ENCODE data around the gene EFHD1. TPM values are rescaled to one million over a fixed set of nuclear protein-coding genes. Genes with fewer than 3 reads are reported as not detected.
"Not testable (repeated sequence)": the region's sequence is repeated elsewhere in the genome, so short reads cannot be mapped to it uniquely, and the experiment has no call there.

EFHD1 gene
- total and polyA plus RNA-seq, 9 of the 15 experiments (the other 6 are each of a cell fraction or from before 2014, with no cell fraction given): 0.66 to 9.1 (median 2.0) TPM

- TF ChIP-seq ZBTB9 (CRISPR knock-in tag; IDR thresholded peaks at IDR 0.05) (no peak), ZBTB2 (IDR thresholded peaks at IDR 0.05) (no peak), CREB1 (IDR thresholded peaks at IDR 0.05) (no peak), CREB1 (CRISPR knock-in tag; IDR thresholded peaks at IDR 0.05) (no peak), NR2F6 (CRISPR knock-in tag; IDR thresholded peaks at IDR 0.05) (no peak), XRCC5 (IDR thresholded peaks at IDR 0.05; ENCODE audit: low read depth, low read length) (no peak), DACH1 (IDR thresholded peaks at IDR 0.05; ENCODE audit: partially characterized antibody) (no peak), ETV1 (tag; conservative IDR thresholded peaks at IDR 0.05; ENCODE audit: low read depth) (no peak), DIDO1 (tag; IDR thresholded peaks at IDR 0.05; ENCODE audit: low read depth) (no peak), ZNF316 (IDR thresholded peaks at IDR 0.05) (no peak), HDGF (IDR thresholded peaks at IDR 0.05) (no peak), DLX4 (CRISPR knock-in tag; IDR thresholded peaks at IDR 0.05) (no peak), DMBX1 (CRISPR knock-in tag; IDR thresholded peaks at IDR 0.05; ENCODE audit: borderline replicate concordance) (no peak), RFX7 (CRISPR knock-in tag; IDR thresholded peaks at IDR 0.05) (no peak), L3MBTL2 (IDR thresholded peaks at IDR 0.05) (no peak)
Measured at GRCh38 chr2:232683368-232683767, 50.0 kb downstream of the EFHD1 start (continued).

GRCh38 chr2:232685391-232685790 lies 52.0 kb downstream of the EFHD1 start:
- H3K4me3 ChIP-seq; intact Hi-C loops (cut with micrococcal nuclease); ATAC-seq; H3K4me1 ChIP-seq (replicated peaks in 1 of 2; ENCODE audit: control insufficient read depth in 2 of 2, insufficient read depth in 2 of 2, low read length in 2 of 2); H3K9me1 ChIP-seq (ENCODE audit: control insufficient read depth, insufficient read depth, low read length); H3K79me2 ChIP-seq (ENCODE audit: control insufficient read depth, insufficient read depth, low read length); H3K4me2 ChIP-seq (ENCODE audit: insufficient read depth, low read length); H3K36me3 ChIP-seq (ENCODE audit: control insufficient read depth, insufficient read depth, low read length); H3K9ac ChIP-seq (ENCODE audit: insufficient read depth in 1 of 2, low read depth in 2 of 2, low read length in 2 of 2); H2AFZ ChIP-seq (ENCODE audit: low read depth, low read length); H3K9me3 ChIP-seq (replicated peaks; ENCODE audit: control insufficient read depth, insufficient read depth, low read depth, low read length); H3K27ac ChIP-seq (ENCODE audit: extremely low read depth, low read depth, low read length); DNase-seq (ENCODE audit: extremely low read depth in 1 of 4, low spot score in 3 of 4); H3K27me3 ChIP-seq (ENCODE audit: control insufficient read depth in 2 of 2, insufficient read depth in 2 of 2, low read length in 2 of 2); H4K20me1 ChIP-seq (replicated peaks; ENCODE audit: control insufficient read depth, insufficient read depth, low read length); BruUV-seq (replicated peaks); in situ Hi-C loops (cut with MboI); FAIRE-seq: not testable (repeated sequence)
- 30% methylated on average over 6 of the region's 6 CpGs for WGBS (ENCODE audit: insufficient coverage, low coverage, missing lambda C conversion rate)
- ChIA-PET CTCF (ENCODE audit: low intra/inter-chr PET ratio) (interaction anchor here (0.6 kb wide), 1 partner anchor 100 kb away, joined by 4 read pairs; no protein-coding TSS in a partner anchor), POLR2A (interaction anchor here (0.6 kb wide), 1 partner anchor 16 kb away, joined by 3 read pairs; no protein-coding TSS in a partner anchor)

All from K562 (cell line).